Spleen (tissue), 11 donors: ENCODE data around the gene MAP2K3. TPM values are rescaled to one million over a fixed set of nuclear protein-coding genes. Genes with fewer than 3 reads are reported as not detected.

Experiments used
- DNase-seq: peaks from one replicate; pipeline ENCODE4 v3.0.0-alpha.2; 2020
- H3K27ac ChIP-seq, 8 donors: fragments of 200-600 bp; sonication (generic) in 7 of 8; 1 replicate in 4 of 8; 2 replicates in 4 of 8; pipeline versions ENCODE4 v1.5.0 to v1.8.0; 2016 to 2021; ENCODE audit warnings: inconsistent platforms in 4 of 8, mild to moderate bottlenecking in 4 of 8, moderate library complexity in 1 of 8
- H3K27me3 ChIP-seq, 7 donors: fragments of 200-600 bp; sonication (generic) in 6 of 7; replicated peaks in 1 of 7; 1 replicate in 4 of 7; 2 replicates in 3 of 7; pipeline versions ENCODE4 v1.5.0 to v1.8.0; 2016 to 2021; ENCODE audit warnings: inconsistent platforms in 3 of 7, mild to moderate bottlenecking in 1 of 7
- H3K36me3 ChIP-seq, 6 donors: fragments of 200-600 bp; sonication (generic) in 5 of 6; 1 replicate in 4 of 6; 2 replicates in 2 of 6; pipeline versions ENCODE4 v1.5.0 to v1.8.0; 2016 to 2021; ENCODE audit warnings: inconsistent platforms in 2 of 6
- H3K4me1 ChIP-seq, 6 donors: fragments of 200-600 bp; sonication (generic) in 5 of 6; 1 replicate in 3 of 6; 2 replicates in 3 of 6; pipeline versions ENCODE4 v1.5.0 to v1.8.0; 2016 to 2021; ENCODE audit warnings: inconsistent platforms in 3 of 6
- H3K4me3 ChIP-seq, 8 donors: fragments of 200-600 bp; sonication (generic) in 7 of 8; 1 replicate in 4 of 8; 2 replicates in 4 of 8; pipeline versions ENCODE4 v1.5.0 to v1.8.0; 2016 to 2021; ENCODE audit warnings: inconsistent platforms in 4 of 8, mild to moderate bottlenecking in 4 of 8, moderate library complexity in 2 of 8
- H3K9me3 ChIP-seq, 8 donors: fragments of 200-600 bp; sonication (generic) in 7 of 8; 1 replicate in 4 of 8; 2 replicates in 4 of 8; pipeline versions ENCODE4 v1.5.0 to v1.8.0; 2016 to 2021; ENCODE audit warnings: inconsistent platforms in 4 of 8
- POLR2A ChIP-seq, 3 donors: fragments of 450-650 bp; IDR thresholded peaks; one replicate each; pipeline ENCODE4 v1.5.1; 2017; ENCODE audit warnings: antibody characterized with exemption in 3 of 3, mild to moderate bottlenecking in 1 of 3
- POLR2AphosphoS5 ChIP-seq, 3 donors: sonication (generic); formaldehyde crosslinking; IDR thresholded peaks; one replicate each; pipeline ENCODE4 v1.5.1; 2017; ENCODE audit warnings: antibody characterized with exemption in 3 of 3
- WGBS, 5 donors: extraction: QIAGEN DNeasy Blood & Tissue Kit in 3 of 5; methylation state at CpG; one replicate each; pipeline versions ENCODE4 v1.1.5 to v1.1.7; 2013 to 2018; 5-methylcytosine and 5-hydroxymethylcytosine counted together
- intact Hi-C: fragments of 100-400 bp; cut with DNase I; formaldehyde crosslinking; loops from one replicate; pipeline ENCODE4 v1.15.0; 2023; ENCODE audit warnings: low total_unique reads
- polyA plus RNA-seq, 3 donors: library from polyadenylated mRNA; stranded (reverse); fragments of 200-250 nt; gene quantifications; one replicate each; pipeline ENCODE4 v1.2.1, GENCODE V29; 2013
- total RNA-seq, 7 donors: library from RNA; depleted of rRNA in 3 of 7; stranded (reverse); fragments of >200 nt in 3 of 7; fragmentation: NEBNext Ultra II Directional in 4 of 7; extraction: Animal tissue kit (Norgen Biotek cat#: 25700) in 4 of 7; gene quantifications; one replicate each; pipeline versions ENCODE4 v1.1.0 to v1.2.1, GENCODE V29; 2016 to 2021
- TF ChIP-seq, protein P1 (sequence below), 11 experiments: fragments of 200-600 bp in 7 of 11; fragments of 450-650 bp in 4 of 11; sonication (generic) in 4 of 11; IDR thresholded peaks in 8 of 11; conservative IDR thresholded peaks in 3 of 11; 1 replicate in 7 of 11; 2 replicates in 4 of 11; pipeline versions ENCODE4 v1.4.0 to v1.8.0; 2016 to 2021; ENCODE audit warnings: antibody characterized with exemption in 11 of 11, inconsistent platforms in 4 of 11, mild to moderate bottlenecking in 1 of 11
- donor health status: healthy with polysubstance abuse.
- donor health status: DM: no; HTN: no; CAD: no; lungs with moderate emphysema.
- donor health status: DM: no; HTN: no; CAD: no.
- donor health status: Bipolar disorder and iron deficiency.
- donor health status: healthy.
- donor health status: DM: no; HTN: no; CAD: no.
- donor health status: DM: yes; HTN: yes; CAD: no.

Gene MAP2K3
- total and polyA plus RNA-seq, 10 donors = 31.7 to 121 (median 62.5) TPM

DNA sequence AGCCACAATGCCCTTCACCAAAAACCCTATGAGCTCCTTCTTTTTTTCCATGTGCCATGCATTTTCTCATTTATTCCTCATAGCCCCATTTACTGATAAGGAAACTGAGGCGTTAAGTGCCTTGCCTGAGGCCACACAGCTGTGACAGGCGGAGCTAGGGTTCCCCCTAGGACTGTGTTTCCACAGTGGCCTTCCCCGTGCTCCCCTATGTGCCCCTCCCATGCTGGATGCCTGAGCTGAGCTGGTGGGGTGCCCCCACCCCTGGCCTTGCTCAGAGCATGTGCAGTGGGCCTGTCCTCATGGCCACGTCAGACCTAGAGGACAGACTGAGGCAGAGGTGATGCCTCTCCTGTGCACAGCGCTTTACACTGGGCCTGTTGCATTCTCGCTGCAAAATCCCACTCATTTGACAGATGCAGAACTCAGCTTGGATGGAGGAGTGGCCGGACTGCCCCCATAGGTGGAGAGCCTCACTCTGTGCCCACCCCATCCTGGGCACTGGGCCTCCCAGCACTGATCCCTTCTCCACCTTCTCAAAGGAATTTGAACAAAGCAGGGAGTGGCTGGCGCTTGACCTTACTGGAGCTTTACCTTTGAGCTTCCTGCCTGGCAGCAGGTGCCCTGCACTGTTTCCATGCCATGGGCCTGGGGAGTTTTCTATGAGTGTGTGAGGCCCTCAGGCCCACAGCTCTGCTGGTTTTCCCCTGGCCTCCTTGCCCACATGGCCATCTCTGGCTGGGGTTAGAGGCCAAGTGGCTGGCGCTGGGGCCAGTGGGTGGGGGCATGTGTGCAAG lies 2.6 kb downstream of the MAP2K3 start:
- TF ChIP-seq, protein P1, sequence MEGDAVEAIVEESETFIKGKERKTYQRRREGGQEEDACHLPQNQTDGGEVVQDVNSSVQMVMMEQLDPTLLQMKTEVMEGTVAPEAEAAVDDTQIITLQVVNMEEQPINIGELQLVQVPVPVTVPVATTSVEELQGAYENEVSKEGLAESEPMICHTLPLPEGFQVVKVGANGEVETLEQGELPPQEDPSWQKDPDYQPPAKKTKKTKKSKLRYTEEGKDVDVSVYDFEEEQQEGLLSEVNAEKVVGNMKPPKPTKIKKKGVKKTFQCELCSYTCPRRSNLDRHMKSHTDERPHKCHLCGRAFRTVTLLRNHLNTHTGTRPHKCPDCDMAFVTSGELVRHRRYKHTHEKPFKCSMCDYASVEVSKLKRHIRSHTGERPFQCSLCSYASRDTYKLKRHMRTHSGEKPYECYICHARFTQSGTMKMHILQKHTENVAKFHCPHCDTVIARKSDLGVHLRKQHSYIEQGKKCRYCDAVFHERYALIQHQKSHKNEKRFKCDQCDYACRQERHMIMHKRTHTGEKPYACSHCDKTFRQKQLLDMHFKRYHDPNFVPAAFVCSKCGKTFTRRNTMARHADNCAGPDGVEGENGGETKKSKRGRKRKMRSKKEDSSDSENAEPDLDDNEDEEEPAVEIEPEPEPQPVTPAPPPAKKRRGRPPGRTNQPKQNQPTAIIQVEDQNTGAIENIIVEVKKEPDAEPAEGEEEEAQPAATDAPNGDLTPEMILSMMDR (IDR thresholded peaks at IDR 0.05 in 8 of 11, conservative IDR thresholded peaks at IDR 0.05 in 3 of 11) = no peak
- TF ChIP-seq POLR2AphosphoS5 (IDR thresholded peaks at IDR 0.05) (no peak), POLR2A (IDR thresholded peaks at IDR 0.05) (no peak)
- Histone ChIP-seq H3K27me3 (peaks cover 0 to 4% (median 0%) of the 10 kb centered on the region in 7 donors), H3K36me3 (peaks cover 0 to 24% (median 5%) of the 10 kb centered on the region in 6 donors), H3K27ac (peak overlapping the region; percentile 87 to 98 (median 96)), H3K9me3 (no peaks in the 10 kb centered on the region), H3K4me1 (peaks cover 47 to 95% (median 72%) of the 10 kb centered on the region in 6 donors), H3K4me3 (peak overlapping the region; percentile 87 to 99 (median 96))
- 33 to 46% (median 39%) methylated on average over 8 to 9 of the region's 9 CpGs for WGBS, 5 donors
- intact Hi-C loops = loop anchor here (10.0 kb wide), 1 partner anchor 162 kb away; the partner anchor contains the start of gene DHRS7B
- DNase-seq = peak; percentile 90

DNA sequence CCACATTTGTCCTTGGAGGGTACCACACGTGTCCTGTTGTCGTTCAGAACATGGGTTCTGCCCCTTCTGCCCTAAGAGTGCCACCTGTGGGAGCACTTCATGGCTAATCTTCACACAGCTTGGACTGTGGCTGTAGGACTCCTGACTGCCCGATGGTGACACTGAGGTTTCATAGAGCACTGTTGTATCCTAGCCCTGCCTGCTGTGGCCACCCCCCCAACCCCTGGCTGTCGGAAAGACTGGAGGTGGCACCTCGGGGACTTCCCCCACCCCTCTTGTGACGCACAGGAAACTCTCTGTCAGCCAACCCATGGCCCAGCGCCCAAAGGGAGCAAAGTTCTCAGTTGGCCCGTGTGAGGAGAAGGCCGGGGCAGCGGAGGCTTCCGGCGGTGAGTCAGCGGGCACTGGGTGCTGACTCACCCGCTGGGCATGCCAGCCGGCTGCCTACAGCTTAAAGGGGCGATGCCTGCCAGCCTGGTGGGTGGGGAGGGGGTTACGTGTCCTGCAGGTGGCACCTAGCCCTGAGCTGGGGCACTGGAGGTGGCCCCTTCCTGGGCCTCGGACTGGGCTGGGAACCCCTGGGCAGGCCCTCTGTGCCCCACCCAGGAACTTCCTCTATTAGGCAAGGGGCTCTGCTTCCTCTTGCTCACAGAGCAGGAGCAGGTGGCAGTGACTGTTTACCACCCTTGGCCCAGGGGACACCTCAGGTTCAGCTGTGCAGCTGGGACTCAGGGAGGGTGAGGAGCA lies 3.4 kb downstream of the MAP2K3 start:
- Histone ChIP-seq H3K4me3 (peak overlapping the region in 7 of 8 donors; percentile 87 to 99 (median 96)), H3K4me1 (peaks cover 47 to 95% (median 69%) of the 10 kb centered on the region in 6 donors)
- whole genome bisulfite sequencing, 5 donors = 0 to 5% (median 1%) methylated on average over 8 to 18 of the region's 18 CpGs

DNA sequence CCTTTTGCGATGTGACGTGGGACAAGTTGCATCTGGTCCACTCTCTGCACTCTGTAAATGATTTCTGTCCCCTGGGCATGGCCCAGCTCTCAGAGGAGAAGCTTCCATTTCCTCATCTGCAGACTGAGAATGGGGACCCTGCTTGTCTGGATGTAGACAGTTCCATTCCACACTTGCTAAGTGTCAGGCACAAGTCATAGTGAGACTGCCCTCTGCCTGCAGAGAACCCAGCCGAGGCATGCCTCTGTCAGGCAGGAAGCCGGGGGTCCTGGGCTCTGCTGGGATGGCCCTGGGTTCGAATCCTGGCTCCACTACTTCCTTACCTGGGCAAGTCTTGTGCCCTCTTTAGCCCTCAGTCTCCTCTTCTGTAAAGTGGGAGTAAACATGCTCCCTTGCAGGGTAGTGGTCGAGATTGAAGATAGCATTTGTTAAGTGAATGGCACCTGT lies 4.1 kb downstream of the MAP2K3 start:
- Histone ChIP-seq H3K27me3 (peaks cover 0 to 4% (median 0%) of the 10 kb centered on the region in 7 donors), H3K36me3 (peaks cover 0 to 39% (median 5%) of the 10 kb centered on the region in 6 donors), H3K4me1 (peaks cover 47 to 95% (median 65%) of the 10 kb centered on the region in 6 donors), H3K9me3 (no peaks in the 10 kb centered on the region), H3K27ac (peak overlapping the region; percentile 87 to 98 (median 96)), H3K4me3 (peak overlapping the region in 7 of 8 donors; percentile 87 to 99 (median 96))
- WGBS, 5 donors = 25 to 32% (median 27%) methylated on average over 6 of the region's 6 CpGs
- no peak for DNase-seq
- TF ChIP-seq POLR2AphosphoS5 (IDR thresholded peaks at IDR 0.05) = no peak
- TF ChIP-seq, protein P1 (IDR thresholded peaks at IDR 0.05 in 8 of 11, conservative IDR thresholded peaks at IDR 0.05 in 3 of 11) = peak in 1 of 11 experiments; percentile 22
- intact Hi-C loops = loop anchor here (10.0 kb wide), 1 partner anchor 164 kb away; the partner anchor contains the start of gene DHRS7B

More for the DNA sequence above, 3.4 kb downstream of the MAP2K3 start:
- no peak for TF ChIP-seq POLR2A (IDR thresholded peaks at IDR 0.05)
- peak; percentile 96 to 98 (median 97) for TF ChIP-seq POLR2AphosphoS5 (IDR thresholded peaks at IDR 0.05)
- TF ChIP-seq, protein P1 (IDR thresholded peaks at IDR 0.05 in 8 of 11, conservative IDR thresholded peaks at IDR 0.05 in 3 of 11) = peak in 5 of 11 experiments; percentile 3 to 34 (median 32)
- DNase-seq = peak; percentile 98
- Histone ChIP-seq H3K27me3 (peaks cover 0 to 4% (median 0%) of the 10 kb centered on the region in 7 donors), H3K36me3 (peaks cover 0 to 32% (median 5%) of the 10 kb centered on the region in 6 donors), H3K27ac (peak overlapping the region; percentile 87 to 98 (median 96)), H3K9me3 (no peaks in the 10 kb centered on the region)
- intact Hi-C loops = loop anchor here (10.0 kb wide), 1 partner anchor 163 kb away; the partner anchor contains the start of gene DHRS7B
